H1 (cell line): ENCODE measurements around the gene METRN. TPM values are rescaled to one million over a fixed set of nuclear protein-coding genes. Genes with fewer than 3 reads are reported as not detected.

Experiments
- CBX8 ChIP-seq: fragments of 300-800, 300-1000 bp; sonication (generic); IDR thresholded peaks from 2 replicates; pipeline ENCODE4 v1.7.1; 2016; ENCODE audit warnings: low read depth, low read length, borderline replicate concordance
- polyA plus RNA-seq, 7 experiments: library from polyadenylated mRNA; depleted of rRNA in 3 of 7; stranded (reverse) in 5 of 7; unstranded in 2 of 7; fragments of >200 nt in 5 of 7; fragments of 200-250 nt in 2 of 7; gene quantifications; 1 replicate in 5 of 7; 2 replicates in 1 of 7; 4 replicates in 1 of 7; pipeline versions ENCODE4 v1.2.1 to v1.2.3, GENCODE V29; 2011 to 2013; ENCODE audit warnings: missing spikeins in 2 of 7, mixed read lengths in 2 of 7
- total RNA-seq: library from RNA; stranded (reverse); fragmentation: NEBNext Ultra II Directional; extraction: Animal tissue kit (Norgen Biotek cat#: 25700); gene quantifications from 2 replicates; pipeline ENCODE4 v1.2.1, GENCODE V29; 2021

METRN gene
- total and polyA plus RNA-seq, 2 of the 8 experiments (the other 6 are each of a cell fraction or from before 2014, with no cell fraction given): 18.7 to 25.8 TPM

DNA sequence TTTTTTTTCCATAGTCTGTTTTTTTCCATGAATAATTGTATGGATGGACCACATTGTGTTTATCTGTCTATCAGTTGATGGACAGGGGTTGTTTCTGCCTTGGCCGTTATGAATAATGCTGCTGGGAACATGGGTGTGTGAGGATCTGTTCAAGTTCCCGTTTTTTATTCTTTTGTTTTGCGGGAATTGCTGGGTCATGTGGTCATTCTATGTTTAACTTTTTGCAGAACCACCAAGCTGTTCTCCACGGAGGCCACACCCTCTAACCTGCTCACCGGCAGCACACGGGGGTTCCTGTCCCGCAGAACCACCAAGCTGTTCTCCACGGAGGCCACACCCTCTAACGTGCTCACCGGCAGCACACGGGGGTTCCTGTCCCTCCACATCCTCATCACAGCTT is 39.7 kb downstream of the METRN start (continued):
- no peak for TF ChIP-seq CBX8
